Neural cell (in vitro differentiated cells): Measurements from ENCODE around the gene ANKRD13A. TPM values are rescaled to one million over a fixed set of nuclear protein-coding genes. Genes with fewer than 3 reads are reported as not detected.
"Not testable (repeated sequence)": the region's sequence is repeated elsewhere in the genome, so short reads cannot be mapped to it uniquely, and the experiment has no call there.

Source experiments
- H2AFZ ChIP-seq: fragments of 200-600, 300-800 bp; sonication (generic), shearing (Covaris generic); 2 replicates; pipeline ENCODE4 v1.6.0; 2014; ENCODE audit warnings: low read depth, mild to moderate bottlenecking, antibody characterized with exemption, low read length, moderate library complexity
- H3F3A ChIP-seq: fragments of 200-600 bp; shearing (Covaris generic); 2 replicates; pipeline ENCODE4 v1.6.1; 2016; ENCODE audit warnings: mild to moderate bottlenecking, moderate library complexity, mixed read lengths, antibody characterized with exemption, low read length; ENCODE audit not compliant: insufficient read depth, poor library complexity, severe bottlenecking
- H3K27ac ChIP-seq: fragments of 200-600, 300-800 bp; sonication (generic), shearing (Covaris generic); 2 replicates; pipeline ENCODE4 v1.5.1; 2014; ENCODE audit warnings: mild to moderate bottlenecking, low read length, moderate library complexity
- H3K27me3 ChIP-seq: fragments of 300-800, 200-600 bp; sonication (generic), shearing (Covaris generic); 2 replicates; pipeline ENCODE4 v1.6.0; 2014; ENCODE audit warnings: mild to moderate bottlenecking, low read depth, low read length, moderate library complexity; ENCODE audit not compliant: insufficient read depth
- H3K36me3 ChIP-seq: fragments of 300-800, 200-600 bp; sonication (generic), shearing (Covaris generic); 2 replicates; pipeline ENCODE4 v1.5.1; 2014; ENCODE audit warnings: mild to moderate bottlenecking, antibody characterized with exemption, low read length, moderate library complexity; ENCODE audit not compliant: insufficient read depth
- H3K4me2 ChIP-seq: fragments of 300-800, 200-600 bp; sonication (generic), shearing (Covaris generic); 2 replicates; pipeline ENCODE4 v1.6.0; 2014; ENCODE audit warnings: mild to moderate bottlenecking, low read length
- H3K4me3 ChIP-seq: fragments of 300-800, 200-600 bp; sonication (generic), shearing (Covaris generic); 2 replicates; pipeline ENCODE4 v1.5.1; 2014; ENCODE audit warnings: mild to moderate bottlenecking, low read length, moderate library complexity
- H3K79me2 ChIP-seq: fragments of 200-600 bp; shearing (Covaris generic); replicated peaks from 2 replicates; pipeline ENCODE4 v1.6.0; 2014; ENCODE audit warnings: mild to moderate bottlenecking, low read length, moderate library complexity; ENCODE audit not compliant: insufficient read depth
- H3K9ac ChIP-seq: fragments of 300-800, 200-600 bp; sonication (generic), shearing (Covaris generic); 2 replicates; pipeline ENCODE4 v1.6.1; 2016; ENCODE audit warnings: mild to moderate bottlenecking, low read length, mixed read lengths
- H3K9me2 ChIP-seq: fragments of 200-600 bp; shearing (Covaris generic); 2 replicates; pipeline ENCODE4 v1.6.1; 2016; ENCODE audit warnings: mild to moderate bottlenecking, low read length, mixed read lengths; ENCODE audit not compliant: insufficient read depth
- H3K9me3 ChIP-seq: fragments of 200-600, 300-800 bp; sonication (generic), shearing (Covaris generic); 2 replicates; pipeline ENCODE4 v1.6.1; 2016; ENCODE audit warnings: mild to moderate bottlenecking, mixed run types, low read length, moderate library complexity, mixed read lengths
- H4K20me1 ChIP-seq: fragments of 200-600 bp; shearing (Covaris generic); 2 replicates; pipeline ENCODE4 v1.6.1; 2016; ENCODE audit warnings: mild to moderate bottlenecking, mixed run types; ENCODE audit not compliant: insufficient read depth
- CTCF ChIP-seq: fragments of 450-650 bp; IDR thresholded peaks from 2 replicates; pipeline ENCODE4 v1.5.1; 2014; ENCODE audit warnings: antibody characterized with exemption, mild to moderate bottlenecking, moderate library complexity; ENCODE audit not compliant: poor library complexity, severe bottlenecking
- EZH2 ChIP-seq: fragments of 200-600, 300-800 bp; shearing (Covaris generic), sonication (generic); IDR thresholded peaks from 2 replicates; pipeline ENCODE4 v1.6.1; 2014; ENCODE audit warnings: antibody characterized with exemption, low read length, borderline replicate concordance, mild to moderate bottlenecking; ENCODE audit not compliant: insufficient read depth, poor library complexity, severe bottlenecking
- RAD21 ChIP-seq: fragments of 450-650 bp; conservative IDR thresholded peaks from 2 replicates; pipeline ENCODE4 v1.6.1; 2014; ENCODE audit warnings: antibody characterized with exemption, mild to moderate bottlenecking, moderate library complexity
- REST ChIP-seq: IDR thresholded peaks from 2 replicates; pipeline ENCODE4 v1.6.1; 2012; ENCODE audit warnings: borderline replicate concordance
- SMC3 ChIP-seq: fragments of 450-650 bp; conservative IDR thresholded peaks from 2 replicates; pipeline ENCODE4 v1.6.1; 2014; ENCODE audit warnings: antibody characterized with exemption, mild to moderate bottlenecking, moderate library complexity; ENCODE audit not compliant: poor library complexity
- TAF1 ChIP-seq: IDR thresholded peaks from 2 replicates; pipeline ENCODE4 v1.6.1; 2012; ENCODE audit warnings: low read depth
- polyA plus RNA-seq: library from polyadenylated mRNA; depleted of rRNA; stranded (reverse); fragments of >200 nt; gene quantifications from 2 replicates; pipeline ENCODE4 v1.2.3, GENCODE V29; 2014

The ANKRD13A gene
- polyA plus RNA-seq, 1 donor from 2014 or later = 89.2 TPM

- Histone ChIP-seq H3K36me3 (peaks cover 10% of the 10 kb centered on the region), H2AFZ (no peak overlapping the region), H4K20me1 (no peaks in the 10 kb centered on the region), H3K4me3 (no peak overlapping the region), H3F3A (no peaks in the 10 kb centered on the region), H3K4me2 (no peak overlapping the region), H3K9me3 (no peaks in the 10 kb centered on the region), H3K79me2 (no peaks in the 10 kb centered on the region), H3K27ac (no peak overlapping the region), H3K9me2 (no peaks in the 10 kb centered on the region), H3K27me3 (no peaks in the 10 kb centered on the region), H3K9ac (no peak overlapping the region)
- TF ChIP-seq TAF1 (no peak), EZH2 (no peak), CTCF (no peak), REST (no peak)
These were observed 15.6 kb upstream of the ANKRD13A start for GRCh38 chr12:109983432-109984142.

GRCh38 chr12:109986236-109986635 lies 13.0 kb upstream of the ANKRD13A start:
- H3K27ac ChIP-seq, H3K36me3 ChIP-seq, H4K20me1 ChIP-seq, H3K4me2 ChIP-seq, H3K27me3 ChIP-seq, H3K9me2 ChIP-seq, H3K9ac ChIP-seq, H3K4me3 ChIP-seq, H3F3A ChIP-seq, H3K79me2 ChIP-seq, H3K9me3 ChIP-seq, H2AFZ ChIP-seq: not testable (repeated sequence)

GRCh38 chr12:109987615-109988014 lies 11.6 kb upstream of the ANKRD13A start:
- Histone ChIP-seq H3K9me3 (no peaks in the 10 kb centered on the region), H2AFZ (no peak overlapping the region), H3K79me2 (no peaks in the 10 kb centered on the region), H4K20me1 (no peaks in the 10 kb centered on the region), H3K4me3 (no peak overlapping the region), H3K27me3 (no peaks in the 10 kb centered on the region), H3F3A (no peaks in the 10 kb centered on the region), H3K27ac (no peak overlapping the region), H3K9me2 (no peaks in the 10 kb centered on the region), H3K4me2 (no peak overlapping the region), H3K36me3 (no peaks in the 10 kb centered on the region), H3K9ac (no peak overlapping the region)
- TF ChIP-seq RAD21 (no peak), TAF1 (no peak), EZH2 (no peak), CTCF (no peak), SMC3 (no peak)
